CD4-positive, CD25-positive, alpha-beta regulatory T cell (primary cell): ENCODE data around the gene DOK6. TPM values are rescaled to one million over a fixed set of nuclear protein-coding genes. Genes with fewer than 3 reads are reported as not detected.

Experiments
- ATAC-seq, 2 donors: fragments of 150-1000 bp; cut with Tn5 transposase; one replicate each; pipeline ENCODE4 v1.10.0; 2021; ENCODE audit warnings: low read depth in 2 of 2, moderate number of reproducible peaks in 2 of 2, moderate library complexity in 1 of 2
- DNase-seq, 3 donors: peaks; one replicate each; pipeline versions ENCODE4 v3.0.0 to v3.0.0-alpha.2; 2012 to 2022; ENCODE audit warnings: mixed read lengths in 1 of 3
- H3K27ac ChIP-seq: one replicate; pipeline ENCODE4 v1.7.0; 2013; ENCODE audit warnings: mild to moderate bottlenecking, low read length; ENCODE audit not compliant: insufficient read depth, poor library complexity, severe bottlenecking
- H3K27me3 ChIP-seq: one replicate; pipeline ENCODE4 v1.7.0; 2013; ENCODE audit warnings: low read length; ENCODE audit not compliant: control insufficient read depth, insufficient read depth
- H3K36me3 ChIP-seq: one replicate; pipeline ENCODE4 v1.7.0; 2013; ENCODE audit warnings: mild to moderate bottlenecking, low read length, moderate library complexity; ENCODE audit not compliant: control insufficient read depth, insufficient read depth
- H3K4me1 ChIP-seq: 2 replicates; pipeline ENCODE4 v1.7.0; 2013; ENCODE audit warnings: mild to moderate bottlenecking, low read length; ENCODE audit not compliant: insufficient read depth, control insufficient read depth, poor library complexity, severe bottlenecking
- H3K4me3 ChIP-seq: one replicate; pipeline ENCODE4 v1.7.0; 2013; ENCODE audit warnings: low read depth, mild to moderate bottlenecking, low read length, moderate library complexity
- H3K9me3 ChIP-seq, 2 experiments: 1 replicate in 1 of 2; 2 replicates in 1 of 2; pipeline ENCODE4 v1.7.0; 2013; ENCODE audit warnings: low read length in 2 of 2, mild to moderate bottlenecking in 1 of 2, moderate library complexity in 1 of 2; ENCODE audit not compliant: control insufficient read depth in 2 of 2
- H3K27ac Mint-ChIP-seq, 3 donors: one replicate each; pipeline ENCODE4 v1.8.0; 2020 to 2022; ENCODE audit warnings: mild to moderate bottlenecking in 3 of 3, mixed read lengths in 3 of 3, moderate library complexity in 2 of 3
- H3K27me3 Mint-ChIP-seq: one replicate; pipeline ENCODE4 v1.8.0; 2022; ENCODE audit warnings: mild to moderate bottlenecking, mixed read lengths
- H3K36me3 Mint-ChIP-seq: one replicate; pipeline ENCODE4 v1.8.0; 2020; ENCODE audit warnings: mixed read lengths
- H3K4me1 Mint-ChIP-seq, 4 donors: one replicate each; pipeline ENCODE4 v1.8.0; 2020 to 2022; ENCODE audit warnings: mixed read lengths in 4 of 4, mild to moderate bottlenecking in 1 of 4
- H3K4me3 Mint-ChIP-seq, 4 donors: one replicate each; pipeline ENCODE4 v1.8.0; 2020 to 2022; ENCODE audit warnings: mild to moderate bottlenecking in 4 of 4, mixed read lengths in 4 of 4, moderate library complexity in 3 of 4
- H3K9me3 Mint-ChIP-seq, 7 donors: one replicate each; pipeline ENCODE4 v1.8.0; 2020 to 2022; ENCODE audit warnings: mixed read lengths in 7 of 7, mild to moderate bottlenecking in 3 of 7, moderate library complexity in 2 of 7
- polyA plus RNA-seq, 4 donors: library from polyadenylated mRNA; unstranded; fragments of 300-500 nt; fragmentation: Illumina TruSeq; gene quantifications; one replicate each; pipeline ENCODE4 v1.2.3, GENCODE V29; 2021
- total RNA-seq: library from RNA; stranded (reverse); gene quantifications from one replicate; pipeline ENCODE4 v1.2.3, GENCODE V29; 2022

The DOK6 gene
- total and polyA plus RNA-seq, 5 donors from 2014 or later, result 0.03 TPM; not detected in 4

DNA sequence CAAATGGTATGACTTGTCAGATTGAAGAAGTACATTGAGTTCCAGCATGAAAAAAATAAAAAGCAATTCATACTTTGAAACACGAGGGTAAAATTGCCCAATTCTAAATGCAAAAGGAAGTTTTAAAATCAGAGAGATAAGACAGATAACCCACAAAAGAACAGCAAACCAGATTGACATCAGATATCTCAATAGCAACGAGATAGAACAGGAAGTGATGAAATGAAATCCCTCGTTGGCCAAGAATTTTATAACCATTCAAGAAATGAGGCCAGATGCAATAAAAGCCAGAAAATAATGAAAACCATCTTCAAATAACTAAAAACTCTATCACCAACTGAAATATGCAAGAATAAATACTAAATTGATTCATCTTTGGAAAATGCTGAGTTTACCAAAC, 374.1 kb downstream of the DOK6 start:
- H3K27ac Mint-ChIP-seq, result no peak overlapping the region
- Histone ChIP-seq H3K9me3 (no peaks in the 10 kb centered on the region), H3K36me3 (no peaks in the 10 kb centered on the region), H3K4me3 (no peak overlapping the region), H3K27ac (no peak overlapping the region), H3K27me3 (no peaks in the 10 kb centered on the region), H3K4me1 (no peaks in the 10 kb centered on the region)
- H3K4me1 Mint-ChIP-seq, result peaks cover 6 to 11% (median 7%) of the 10 kb centered on the region in 4 donors
- H3K27me3 Mint-ChIP-seq, result no peaks in the 10 kb centered on the region
- H3K4me3 Mint-ChIP-seq, result no peak overlapping the region
- ATAC-seq (no peak), DNase-seq (no peak)
- H3K9me3 Mint-ChIP-seq, result peaks cover 0 to 7% (median 0%) of the 10 kb centered on the region in 7 donors
- H3K36me3 Mint-ChIP-seq, result no peaks in the 10 kb centered on the region

DNA sequence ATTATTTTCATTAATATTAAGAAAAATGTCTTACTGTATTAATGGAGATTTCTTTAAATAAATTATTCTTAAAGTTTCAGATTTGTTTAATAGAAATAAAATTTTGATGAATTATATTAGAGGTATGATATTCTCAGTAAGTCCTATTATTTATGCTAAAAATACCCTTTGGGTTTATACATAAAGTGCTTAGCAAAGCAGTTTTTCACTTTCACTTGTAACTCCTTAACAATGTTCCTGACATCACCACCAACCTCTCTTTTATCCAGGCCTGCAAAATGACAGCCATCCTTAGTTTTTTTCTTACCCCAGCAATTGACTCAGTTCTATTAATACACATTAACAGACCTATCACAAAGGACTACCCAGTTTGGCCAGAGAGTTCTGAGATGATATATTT, 376.6 kb downstream of the DOK6 start:
- Histone ChIP-seq H3K9me3 (no peaks in the 10 kb centered on the region), H3K4me1 (no peaks in the 10 kb centered on the region), H3K36me3 (no peaks in the 10 kb centered on the region), H3K27ac (no peak overlapping the region), H3K4me3 (no peak overlapping the region), H3K27me3 (no peaks in the 10 kb centered on the region)
- no peaks in the 10 kb centered on the region for H3K36me3 Mint-ChIP-seq
- H3K27ac Mint-ChIP-seq, result no peak overlapping the region
- H3K4me3 Mint-ChIP-seq, result no peak overlapping the region
- DNase-seq (no peak), ATAC-seq (no peak)
- H3K27me3 Mint-ChIP-seq, result no peaks in the 10 kb centered on the region
- peaks cover 0 to 7% (median 0%) of the 10 kb centered on the region in 7 donors for H3K9me3 Mint-ChIP-seq
- peaks cover 6 to 11% (median 7%) of the 10 kb centered on the region in 4 donors for H3K4me1 Mint-ChIP-seq

DNA sequence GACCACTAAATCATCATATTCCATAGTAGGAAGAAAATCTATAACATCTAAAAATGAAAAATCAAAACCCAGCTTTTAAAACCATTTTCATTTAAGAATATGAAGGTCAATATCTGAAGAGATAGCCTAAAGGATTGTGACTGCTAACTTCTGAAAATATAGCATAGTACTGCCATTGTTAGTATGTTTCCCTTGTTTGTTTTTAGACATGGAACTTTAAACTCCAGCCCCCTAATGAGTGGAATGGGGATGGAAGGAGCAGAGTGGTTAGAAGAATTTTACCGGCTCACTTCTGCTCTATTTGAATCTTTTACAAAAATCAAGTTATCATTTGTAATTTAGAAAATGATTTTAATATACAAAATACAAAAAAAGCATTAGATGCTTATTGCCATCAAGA, 378.0 kb downstream of the DOK6 start:
- no peaks in the 10 kb centered on the region for H3K4me1 ChIP-seq
- H3K27me3 Mint-ChIP-seq, result no peaks in the 10 kb centered on the region
- no peak overlapping the region for H3K27ac ChIP-seq
- ATAC-seq (no peak), DNase-seq (no peak)
- H3K9me3 ChIP-seq, result no peaks in the 10 kb centered on the region
- H3K27me3 ChIP-seq, result no peaks in the 10 kb centered on the region
- H3K27ac Mint-ChIP-seq, result no peak overlapping the region
- H3K36me3 Mint-ChIP-seq, result no peaks in the 10 kb centered on the region
- peaks cover 6 to 11% (median 7%) of the 10 kb centered on the region in 4 donors for H3K4me1 Mint-ChIP-seq
- H3K4me3 ChIP-seq, result no peak overlapping the region
- peaks cover 0 to 4% (median 0%) of the 10 kb centered on the region in 7 donors for H3K9me3 Mint-ChIP-seq
- H3K36me3 ChIP-seq, result no peaks in the 10 kb centered on the region
- H3K4me3 Mint-ChIP-seq, result no peak overlapping the region

DNA sequence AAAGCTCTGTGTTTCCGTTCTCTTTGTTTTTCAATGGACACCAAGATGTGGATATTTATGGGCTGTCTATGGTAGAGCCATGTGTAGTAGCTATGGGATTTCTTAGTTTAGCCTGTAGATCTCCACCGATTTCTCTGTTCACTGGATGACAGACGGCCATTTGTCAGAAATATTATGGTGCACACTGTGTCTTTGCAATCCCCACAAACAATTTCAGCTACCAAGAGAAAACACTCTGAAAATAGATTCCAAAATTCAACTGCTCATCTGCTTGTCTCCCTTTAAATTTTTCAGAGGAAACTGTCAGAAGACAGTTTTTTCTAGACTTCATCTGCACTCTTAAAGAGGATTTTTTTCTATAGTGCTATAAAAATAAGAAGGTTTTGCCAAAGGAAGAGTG, 380.2 kb downstream of the DOK6 start:
- ATAC-seq (no peak), DNase-seq (no peak)
- H3K27me3 ChIP-seq, result no peaks in the 10 kb centered on the region
- H3K4me3 Mint-ChIP-seq, result no peak overlapping the region
- peaks cover 0 to 1% (median 0%) of the 10 kb centered on the region in 7 donors for H3K9me3 Mint-ChIP-seq
- no peak overlapping the region for H3K27ac Mint-ChIP-seq
- no peaks in the 10 kb centered on the region for H3K4me1 Mint-ChIP-seq
- no peak overlapping the region for H3K4me3 ChIP-seq
- no peak overlapping the region for H3K27ac ChIP-seq
- no peaks in the 10 kb centered on the region for H3K36me3 ChIP-seq
- no peaks in the 10 kb centered on the region for H3K27me3 Mint-ChIP-seq
- H3K9me3 ChIP-seq, result no peaks in the 10 kb centered on the region
- H3K36me3 Mint-ChIP-seq, result no peaks in the 10 kb centered on the region
- no peaks in the 10 kb centered on the region for H3K4me1 ChIP-seq

DNA sequence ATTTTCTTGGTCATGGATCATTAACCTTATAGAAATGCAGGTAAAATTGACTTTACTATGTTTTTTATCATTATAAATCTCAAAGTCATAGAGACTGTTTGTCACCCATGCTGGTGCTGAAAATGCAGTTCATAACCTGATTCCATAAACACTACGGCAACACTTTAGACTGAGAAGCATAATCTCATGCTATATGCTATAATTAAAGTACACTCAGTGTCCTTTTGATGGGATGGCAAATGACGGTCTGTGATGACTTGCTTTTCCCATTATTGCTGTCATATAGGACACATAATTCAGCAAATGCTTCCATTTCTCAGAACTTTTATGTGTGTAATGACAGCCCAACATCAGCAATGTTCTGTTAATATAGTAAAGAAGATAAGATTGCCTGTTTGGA, 384.1 kb downstream of the DOK6 start:
- H3K27ac ChIP-seq, result no peak overlapping the region
- no peak overlapping the region for H3K4me3 ChIP-seq
- no peaks in the 10 kb centered on the region for H3K4me1 ChIP-seq
- H3K27ac Mint-ChIP-seq, result no peak overlapping the region
- H3K27me3 Mint-ChIP-seq, result no peaks in the 10 kb centered on the region
- no peaks in the 10 kb centered on the region for H3K36me3 ChIP-seq
- H3K36me3 Mint-ChIP-seq, result no peaks in the 10 kb centered on the region
- no peak overlapping the region for H3K4me3 Mint-ChIP-seq
- no peaks in the 10 kb centered on the region for H3K9me3 ChIP-seq
- H3K9me3 Mint-ChIP-seq, result no peaks in the 10 kb centered on the region
- no peaks in the 10 kb centered on the region for H3K27me3 ChIP-seq
- DNase-seq, result no peak
- no peak for ATAC-seq
- H3K4me1 Mint-ChIP-seq, result no peaks in the 10 kb centered on the region

DNA sequence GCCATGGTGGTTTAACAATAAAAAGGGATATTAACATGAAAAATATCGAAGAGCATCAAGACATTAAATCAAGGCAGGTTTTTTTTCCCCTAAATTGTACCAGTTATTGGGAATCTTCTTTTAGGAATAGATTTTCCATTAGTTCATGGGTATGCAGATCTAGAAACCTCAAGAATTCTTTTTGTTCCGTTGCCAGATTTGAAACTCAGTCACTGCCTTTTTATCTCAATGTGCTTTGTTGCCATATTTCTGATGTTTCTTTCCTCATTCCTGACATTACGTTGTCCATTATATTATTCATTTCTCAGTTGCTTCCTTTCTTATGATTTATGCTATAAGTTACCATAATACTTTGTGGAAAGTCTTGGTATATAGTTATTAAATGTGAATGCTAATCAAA, 384.8 kb downstream of the DOK6 start:
- Histone ChIP-seq H3K36me3 (no peaks in the 10 kb centered on the region), H3K4me1 (no peaks in the 10 kb centered on the region), H3K9me3 (no peaks in the 10 kb centered on the region), H3K4me3 (no peak overlapping the region), H3K27ac (no peak overlapping the region), H3K27me3 (no peaks in the 10 kb centered on the region)
- H3K27ac Mint-ChIP-seq, result no peak overlapping the region
- no peak overlapping the region for H3K4me3 Mint-ChIP-seq
- no peaks in the 10 kb centered on the region for H3K36me3 Mint-ChIP-seq
- no peak for DNase-seq
- no peaks in the 10 kb centered on the region for H3K27me3 Mint-ChIP-seq
- H3K9me3 Mint-ChIP-seq, result no peaks in the 10 kb centered on the region
- no peaks in the 10 kb centered on the region for H3K4me1 Mint-ChIP-seq
- ATAC-seq, result no peak

DNA sequence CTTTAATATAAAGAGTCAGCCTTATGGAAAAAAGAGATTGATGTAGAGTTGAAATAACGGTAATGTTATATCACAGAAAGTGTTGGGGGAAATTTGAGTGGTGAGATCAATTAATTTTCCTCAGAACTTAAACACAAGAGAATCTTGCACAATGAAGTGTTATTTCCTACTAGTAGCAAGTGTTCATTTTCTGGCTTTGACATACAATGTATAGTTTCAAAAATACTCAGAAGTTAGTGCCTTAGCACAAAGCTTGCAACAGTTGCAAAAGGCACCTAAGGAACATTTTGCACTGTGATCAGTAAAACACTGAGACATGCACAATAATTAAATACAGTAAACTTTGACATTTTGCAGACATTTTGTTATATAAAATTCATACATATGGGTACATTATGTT, 385.7 kb downstream of the DOK6 start:
- H3K9me3 ChIP-seq, result no peaks in the 10 kb centered on the region
- no peak overlapping the region for H3K27ac ChIP-seq
- H3K36me3 ChIP-seq, result no peaks in the 10 kb centered on the region
- DNase-seq (no peak), ATAC-seq (no peak)
- Mint-ChIP-seq H3K27me3 (peaks cover 3% of the 10 kb centered on the region), H3K9me3 (no peaks in the 10 kb centered on the region), H3K4me1 (no peaks in the 10 kb centered on the region), H3K36me3 (no peaks in the 10 kb centered on the region), H3K4me3 (no peak overlapping the region), H3K27ac (no peak overlapping the region)
- no peak overlapping the region for H3K4me3 ChIP-seq
- no peaks in the 10 kb centered on the region for H3K27me3 ChIP-seq
- H3K4me1 ChIP-seq, result no peaks in the 10 kb centered on the region

DNA sequence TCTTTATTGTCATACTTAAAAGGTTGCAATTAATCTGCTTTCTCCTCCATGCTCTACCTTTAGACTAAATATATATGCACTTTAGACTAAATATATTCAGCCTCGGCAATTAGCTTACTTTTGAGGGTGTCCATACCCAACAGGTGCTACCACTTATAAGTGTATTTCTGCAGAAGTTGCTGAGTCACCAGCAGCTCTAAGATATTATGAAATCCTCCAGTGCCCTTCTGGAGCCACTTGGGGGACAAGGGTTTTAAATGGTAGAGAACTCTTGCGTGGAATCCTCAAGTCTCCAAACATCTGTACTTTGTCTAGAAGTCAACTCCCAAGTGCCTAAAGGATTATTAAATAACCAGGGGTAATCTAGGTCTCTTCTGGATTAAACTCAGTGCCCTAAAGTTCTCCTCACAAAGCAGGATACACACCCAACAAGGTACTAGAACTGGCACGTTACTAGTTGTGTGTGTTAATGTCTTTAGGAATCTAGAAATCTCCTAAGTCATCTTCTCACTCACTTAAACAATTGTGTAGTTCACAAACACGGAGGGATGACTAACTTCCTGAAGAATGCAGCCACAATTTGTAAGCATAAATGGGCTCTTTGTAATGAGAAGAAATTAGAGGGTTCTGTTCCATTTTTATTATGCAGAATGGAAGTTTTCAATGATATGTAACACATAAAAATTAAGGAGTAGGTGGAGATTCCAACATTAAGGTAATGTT, 387.3 kb downstream of the DOK6 start:
- Mint-ChIP-seq H3K4me3 (no peak overlapping the region), H3K27ac (no peak overlapping the region), H3K4me1 (no peaks in the 10 kb centered on the region), H3K36me3 (no peaks in the 10 kb centered on the region), H3K27me3 (peaks cover 7% of the 10 kb centered on the region), H3K9me3 (no peaks in the 10 kb centered on the region)
- Histone ChIP-seq H3K27me3 (no peaks in the 10 kb centered on the region), H3K4me3 (no peak overlapping the region), H3K27ac (no peak overlapping the region), H3K36me3 (no peaks in the 10 kb centered on the region), H3K4me1 (no peaks in the 10 kb centered on the region), H3K9me3 (no peaks in the 10 kb centered on the region)
- DNase-seq (no peak), ATAC-seq (no peak)
